Thyroid gland (tissue), 4 donors: ENCODE results near the gene YWHAG.

ENCODE experiments used
- CTCF ChIP-seq, 6 experiments: fragments of 200-600 bp in 3 of 6; fragments of 450-650 bp in 3 of 6; sonication (generic) in 3 of 6; IDR thresholded peaks; one replicate each; pipeline ENCODE4 v1.5.1; 2016 to 2019; ENCODE audit warnings: antibody characterized with exemption in 6 of 6, mild to moderate bottlenecking in 2 of 6, inconsistent platforms in 1 of 6, moderate library complexity in 1 of 6
- POLR2A ChIP-seq, 2 donors: fragments of 450-650 bp; IDR thresholded peaks; one replicate each; pipeline ENCODE4 v1.6.1; 2017; ENCODE audit warnings: antibody characterized with exemption in 2 of 2, mild to moderate bottlenecking in 2 of 2, moderate library complexity in 1 of 2

DNA sequence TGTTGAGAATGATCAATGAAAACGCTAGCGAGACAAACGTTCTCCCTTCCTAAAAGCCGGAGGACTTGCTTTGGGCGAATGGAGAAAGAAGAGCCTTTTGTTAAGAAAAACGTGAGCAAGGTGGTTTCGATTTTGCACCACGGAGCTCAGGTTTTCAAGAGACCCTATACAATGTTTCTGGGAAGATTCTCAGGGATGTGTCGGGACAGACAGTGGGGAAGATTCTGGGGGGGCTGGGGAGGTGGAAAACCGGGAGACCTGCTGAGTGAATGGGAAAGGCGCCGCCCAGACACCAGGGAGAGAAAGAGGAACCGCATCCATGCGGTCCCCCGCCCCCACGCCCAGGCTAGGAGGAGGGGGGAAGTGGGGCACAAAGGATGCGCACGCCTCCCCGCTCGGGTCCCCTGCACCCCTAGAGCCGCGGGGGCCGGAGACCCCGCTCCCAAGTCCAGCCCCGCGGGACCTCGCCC is 745 bp downstream of the YWHAG start:
- TF ChIP-seq CTCF (IDR thresholded peaks at IDR 0.05), result no peak
- no peak for TF ChIP-seq POLR2A (IDR thresholded peaks at IDR 0.05)
